DOHH2 (cell line): ENCODE results near the gene AMHR2.
"Not testable (repeated sequence)": the region's sequence is repeated elsewhere in the genome, so short reads cannot be mapped to it uniquely, and the experiment has no call there.

Source experiments
- H3F3A ChIP-seq: fragments of 200-600 bp; sonication (generic), shearing (Covaris generic); 2 replicates; pipeline ENCODE4 v1.6.0; 2016; ENCODE audit warnings: antibody characterized with exemption, mild to moderate bottlenecking; ENCODE audit not compliant: control insufficient read depth, insufficient read depth
- H3K27ac ChIP-seq: fragments of 200-600 bp; sonication (generic); 2 replicates; pipeline ENCODE4 v1.5.1; 2014; ENCODE audit warnings: low read depth, mild to moderate bottlenecking, low read length, moderate library complexity
- H3K27me3 ChIP-seq: fragments of 200-600 bp; sonication (generic); 2 replicates; pipeline ENCODE4 v1.6.1; 2014; ENCODE audit warnings: mild to moderate bottlenecking, low read length, mixed read lengths; ENCODE audit not compliant: control insufficient read depth
- H3K36me3 ChIP-seq: fragments of 200-600 bp; sonication (generic); 2 replicates; pipeline ENCODE4 v1.6.1; 2014; ENCODE audit warnings: mild to moderate bottlenecking, low read length, moderate library complexity, mixed read lengths; ENCODE audit not compliant: control insufficient read depth
- H3K4me1 ChIP-seq: fragments of 200-600 bp; sonication (generic); 2 replicates; pipeline ENCODE4 v1.6.1; 2014; ENCODE audit warnings: mild to moderate bottlenecking, low read length, mixed read lengths; ENCODE audit not compliant: control insufficient read depth
- H3K4me2 ChIP-seq: fragments of 200-600 bp; sonication (generic); 2 replicates; pipeline ENCODE4 v1.6.0; 2014; ENCODE audit warnings: mild to moderate bottlenecking, low read length, moderate library complexity
- H3K4me3 ChIP-seq: fragments of 200-600 bp; sonication (generic); 2 replicates; pipeline ENCODE4 v1.5.1; 2014; ENCODE audit warnings: mild to moderate bottlenecking, low read length, mixed read lengths
- H3K79me2 ChIP-seq: fragments of 200-600 bp; sonication (generic); 2 replicates; pipeline ENCODE4 v1.6.1; 2014; ENCODE audit warnings: mild to moderate bottlenecking, low read length, mixed read lengths; ENCODE audit not compliant: control insufficient read depth
- H3K9me2 ChIP-seq: fragments of 200-600 bp; sonication (generic); replicated peaks from 2 replicates; pipeline ENCODE4 v1.6.1; 2014; ENCODE audit warnings: mild to moderate bottlenecking, low read length, mixed read lengths; ENCODE audit not compliant: control insufficient read depth
- H3K9me3 ChIP-seq: fragments of 200-600 bp; sonication (generic); 2 replicates; pipeline ENCODE4 v1.6.1; 2014; ENCODE audit warnings: antibody characterized with exemption, low read length, mixed read lengths; ENCODE audit not compliant: control insufficient read depth, insufficient read depth
- H4K20me1 ChIP-seq: fragments of 200-600 bp; sonication (generic); 2 replicates; pipeline ENCODE4 v1.6.0; 2014; ENCODE audit warnings: low read depth, mild to moderate bottlenecking, antibody characterized with exemption, low read length, moderate library complexity; ENCODE audit not compliant: control insufficient read depth, insufficient read depth
- CTCF ChIP-seq: fragments of 200-600 bp; sonication (generic); IDR thresholded peaks from one replicate; pipeline ENCODE4 v1.5.1; 2014; ENCODE audit warnings: antibody characterized with exemption, mild to moderate bottlenecking, low read depth, low read length; ENCODE audit not compliant: poor library complexity, severe bottlenecking
- EZH2phosphoT487 ChIP-seq: fragments of 200-600 bp; sonication (generic); IDR thresholded peaks from 2 replicates; pipeline ENCODE4 v1.6.1; 2017; ENCODE audit warnings: borderline replicate concordance, mild to moderate bottlenecking, antibody characterized with exemption, low read length, moderate library complexity, mixed read lengths

The AMHR2 gene

GRCh38 chr12:53431187-53431586 is 7.5 kb downstream of the AMHR2 start:
- peaks cover 2% of the 10 kb centered on the region; the same call in 1 of the 2 replicates for H3F3A ChIP-seq
- H3K9me3 ChIP-seq: no peaks in the 10 kb centered on the region
- peaks cover 8% of the 10 kb centered on the region for H3K4me1 ChIP-seq
- H4K20me1 ChIP-seq: no peaks in the 10 kb centered on the region
- no peaks in the 10 kb centered on the region for H3K9me2 ChIP-seq
- TF ChIP-seq CTCF: no peak
- TF ChIP-seq EZH2phosphoT487: no peak
- H3K4me2 ChIP-seq: no peak overlapping the region
- no peak overlapping the region for H3K27ac ChIP-seq
- no peaks in the 10 kb centered on the region for H3K36me3 ChIP-seq
- H3K79me2 ChIP-seq: no peaks in the 10 kb centered on the region
- no peak overlapping the region for H3K4me3 ChIP-seq
- H3K27me3 ChIP-seq: no peaks in the 10 kb centered on the region

GRCh38 chr12:53435326-53435725 is 11.7 kb downstream of the AMHR2 start:
- not testable (repeated sequence) for H3K4me1 ChIP-seq, H4K20me1 ChIP-seq, H3K27ac ChIP-seq, H3F3A ChIP-seq, H3K36me3 ChIP-seq, H3K27me3 ChIP-seq, H3K79me2 ChIP-seq, H3K9me2 ChIP-seq, H3K4me3 ChIP-seq, H3K9me3 ChIP-seq, H3K4me2 ChIP-seq

- H3K4me3 ChIP-seq, H3K9me3 ChIP-seq, H3K9me2 ChIP-seq, H3K27me3 ChIP-seq, H3K27ac ChIP-seq, H3F3A ChIP-seq, H4K20me1 ChIP-seq, H3K4me2 ChIP-seq: not testable (repeated sequence)
- Histone ChIP-seq H3K79me2 (peaks cover 27% of the 10 kb centered on the region), H3K4me1 (peaks cover 19% of the 10 kb centered on the region), H3K36me3 (peaks cover 27% of the 10 kb centered on the region)
Measured at GRCh38 chr12:53439582-53439981, 15.9 kb downstream of the AMHR2 start.

- TF ChIP-seq CTCF: no peak
Measured at GRCh38 chr12:53441040-53441833, 17.6 kb downstream of the AMHR2 start, which contains the start of gene PRR13. Gene PRR13 (plus strand): TSS chr12:53441734. CDS start chr12:53442715, 981 bp downstream.

More at GRCh38 chr12:53441040-53441833, 17.6 kb downstream of the AMHR2 start, which contains the start of gene PRR13:
- H3K27ac ChIP-seq: peak within 1 kb of the TSS; percentile 50
- peaks cover 42% of the 10 kb centered on the region for H3K36me3 ChIP-seq
- peaks cover 41% of the 10 kb centered on the region for H3K79me2 ChIP-seq
- peaks cover 3% of the 10 kb centered on the region; the same call in 1 of the 2 replicates for H4K20me1 ChIP-seq
- H3K9me2 ChIP-seq: no peaks in the 10 kb centered on the region
- H3K4me1 ChIP-seq: peaks cover 29% of the 10 kb centered on the region
- no peaks in the 10 kb centered on the region for H3F3A ChIP-seq
- H3K4me3 ChIP-seq: peak within 1 kb of the TSS; percentile 77
- no peaks in the 10 kb centered on the region for H3K9me3 ChIP-seq
- H3K27me3 ChIP-seq: no peaks in the 10 kb centered on the region
- H3K4me2 ChIP-seq: peak within 1 kb of the TSS; percentile 87
